Prostate gland (tissue), 2 donors: Measurements from ENCODE around the gene SFT2D2.

ENCODE experiments used
- POLR2A ChIP-seq: fragments of 450-650 bp; IDR thresholded peaks from one replicate; pipeline ENCODE4 v1.6.1; 2016; ENCODE audit warnings: antibody characterized with exemption, mild to moderate bottlenecking
- POLR2AphosphoS5 ChIP-seq: sonication (generic); formaldehyde crosslinking; IDR thresholded peaks from one replicate; pipeline ENCODE4 v1.6.1; 2017; ENCODE audit warnings: antibody characterized with exemption
- TF ChIP-seq, protein P1 (sequence below), 4 experiments: fragments of 200-600 bp in 2 of 4; fragments of 450-650 bp in 2 of 4; sonication (generic) in 2 of 4; IDR thresholded peaks; 1 replicate in 3 of 4; 2 replicates in 1 of 4; pipeline ENCODE4 v1.5.1; 2016 to 2019; ENCODE audit warnings: antibody characterized with exemption in 4 of 4, mild to moderate bottlenecking in 2 of 4, moderate library complexity in 2 of 4

GRCh38 chr1:168287237-168287664 lies 61.4 kb downstream of the SFT2D2 start:
- TF ChIP-seq, protein P1, sequence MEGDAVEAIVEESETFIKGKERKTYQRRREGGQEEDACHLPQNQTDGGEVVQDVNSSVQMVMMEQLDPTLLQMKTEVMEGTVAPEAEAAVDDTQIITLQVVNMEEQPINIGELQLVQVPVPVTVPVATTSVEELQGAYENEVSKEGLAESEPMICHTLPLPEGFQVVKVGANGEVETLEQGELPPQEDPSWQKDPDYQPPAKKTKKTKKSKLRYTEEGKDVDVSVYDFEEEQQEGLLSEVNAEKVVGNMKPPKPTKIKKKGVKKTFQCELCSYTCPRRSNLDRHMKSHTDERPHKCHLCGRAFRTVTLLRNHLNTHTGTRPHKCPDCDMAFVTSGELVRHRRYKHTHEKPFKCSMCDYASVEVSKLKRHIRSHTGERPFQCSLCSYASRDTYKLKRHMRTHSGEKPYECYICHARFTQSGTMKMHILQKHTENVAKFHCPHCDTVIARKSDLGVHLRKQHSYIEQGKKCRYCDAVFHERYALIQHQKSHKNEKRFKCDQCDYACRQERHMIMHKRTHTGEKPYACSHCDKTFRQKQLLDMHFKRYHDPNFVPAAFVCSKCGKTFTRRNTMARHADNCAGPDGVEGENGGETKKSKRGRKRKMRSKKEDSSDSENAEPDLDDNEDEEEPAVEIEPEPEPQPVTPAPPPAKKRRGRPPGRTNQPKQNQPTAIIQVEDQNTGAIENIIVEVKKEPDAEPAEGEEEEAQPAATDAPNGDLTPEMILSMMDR (IDR thresholded peaks at IDR 0.05), result no peak
- TF ChIP-seq POLR2A (no peak), POLR2AphosphoS5 (no peak)
